Measurements from ENCODE around the gene TRPT1.

The TRPT1 gene

DNA sequence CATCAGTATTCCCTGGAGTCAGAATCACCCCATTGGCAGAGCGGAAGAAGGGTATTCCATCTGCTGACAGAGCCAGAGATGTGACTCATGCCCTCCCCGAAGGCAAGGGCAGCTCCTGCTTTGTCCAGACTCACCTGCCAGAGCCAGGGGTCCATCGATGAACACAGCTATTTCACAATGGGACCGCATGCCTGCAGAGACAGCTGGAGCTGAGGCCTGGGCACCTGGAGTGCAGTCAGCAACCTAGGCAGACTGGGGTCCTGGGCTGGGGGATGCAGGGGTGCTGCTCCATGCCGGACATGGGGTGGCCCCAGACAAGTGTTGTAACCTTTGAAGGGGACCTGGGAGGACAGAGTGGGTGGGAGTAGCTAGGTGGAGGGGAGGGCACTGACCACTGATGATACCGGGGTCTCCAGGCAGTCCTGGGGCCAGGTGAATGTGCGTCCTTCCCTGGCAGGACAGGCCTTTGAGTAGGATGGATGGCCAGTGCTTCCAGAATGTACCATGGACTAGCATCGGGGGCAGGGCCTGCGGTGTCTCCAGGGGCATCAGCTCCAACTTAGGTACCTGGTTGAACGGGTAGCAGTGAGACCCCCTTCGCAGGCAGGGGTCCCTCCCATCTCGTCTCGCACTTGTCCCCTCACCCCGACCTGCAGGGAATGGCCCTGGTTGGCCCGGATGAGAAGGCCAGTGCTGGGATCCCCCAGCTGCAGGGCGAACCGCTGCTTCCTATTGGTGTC lies 1.7 kb downstream of the TRPT1 start:
- H3K4me3 ChIP-seq (ENCODE audit: low read length in 2 of 2) = peak overlapping the region in 1 of 2 donors; percentile 3
- peaks cover 10 to 27% of the 10 kb centered on the region in 2 donors for H3K36me3 ChIP-seq (replicated peaks in 1 of 2; ENCODE audit: control insufficient read depth in 2 of 2, insufficient read depth in 2 of 2, low read length in 2 of 2)
- H4K8ac ChIP-seq (ENCODE audit: low read depth, low read length) = no peak overlapping the region
- H3K23ac ChIP-seq (ENCODE audit: low read depth, low read length, poor library complexity) = peak overlapping the region; percentile 29
- peaks cover 11 to 17% of the 10 kb centered on the region in 2 donors for H3K4me1 ChIP-seq (ENCODE audit: control insufficient read depth in 2 of 2, insufficient read depth in 1 of 2, low read depth in 1 of 2, low read length in 2 of 2)
- H3K4ac ChIP-seq (ENCODE audit: low read length) = no peak overlapping the region
- no peak overlapping the region for H3K27ac ChIP-seq (replicated peaks; ENCODE audit: low read length)
- H2BK15ac ChIP-seq (ENCODE audit: low read length) = no peak overlapping the region
- H2AFZ ChIP-seq (ENCODE audit: low read length) = no peak overlapping the region
- no peak overlapping the region for H2BK12ac ChIP-seq (ENCODE audit: low read length)
- no peaks in the 10 kb centered on the region for H3K9me3 ChIP-seq (replicated peaks in 1 of 2; ENCODE audit: control insufficient read depth in 2 of 2, insufficient read depth in 1 of 2, low read depth in 1 of 2, low read length in 2 of 2)
- no peak overlapping the region for H4K91ac ChIP-seq (ENCODE audit: low read depth, low read length, poor library complexity)
- H3K79me1 ChIP-seq (ENCODE audit: low read depth, low read length) = peaks cover 7% of the 10 kb centered on the region
- no peaks in the 10 kb centered on the region for H3K27me3 ChIP-seq (ENCODE audit: control insufficient read depth in 3 of 3, insufficient read depth in 3 of 3, low read depth in 1 of 3, low read length in 3 of 3)
- H2AK5ac ChIP-seq (ENCODE audit: low read depth, low read length) = no peak overlapping the region
- no peak overlapping the region for H2BK120ac ChIP-seq (ENCODE audit: low read depth, low read length)
- no CpG with 5 or more reads among the region's 17 CpGs for WGBS, 2 donors (ENCODE audit: extremely low coverage in 2 of 2, insufficient read length in 2 of 2, insufficient replicate concordance in 1 of 2)
- no peak overlapping the region for H3K18ac ChIP-seq (ENCODE audit: low read length)
- H3K14ac ChIP-seq (ENCODE audit: low read length) = no peak overlapping the region
- no peak for DNase-seq (ENCODE audit: low spot score)
- H2BK5ac ChIP-seq (ENCODE audit: low read length) = no peak overlapping the region
- no peak overlapping the region for H3K9ac ChIP-seq (ENCODE audit: low read depth, low read length, poor library complexity)
- no peak overlapping the region for H3K4me2 ChIP-seq (ENCODE audit: insufficient read depth, low read length, poor library complexity, severe bottlenecking)

DNA sequence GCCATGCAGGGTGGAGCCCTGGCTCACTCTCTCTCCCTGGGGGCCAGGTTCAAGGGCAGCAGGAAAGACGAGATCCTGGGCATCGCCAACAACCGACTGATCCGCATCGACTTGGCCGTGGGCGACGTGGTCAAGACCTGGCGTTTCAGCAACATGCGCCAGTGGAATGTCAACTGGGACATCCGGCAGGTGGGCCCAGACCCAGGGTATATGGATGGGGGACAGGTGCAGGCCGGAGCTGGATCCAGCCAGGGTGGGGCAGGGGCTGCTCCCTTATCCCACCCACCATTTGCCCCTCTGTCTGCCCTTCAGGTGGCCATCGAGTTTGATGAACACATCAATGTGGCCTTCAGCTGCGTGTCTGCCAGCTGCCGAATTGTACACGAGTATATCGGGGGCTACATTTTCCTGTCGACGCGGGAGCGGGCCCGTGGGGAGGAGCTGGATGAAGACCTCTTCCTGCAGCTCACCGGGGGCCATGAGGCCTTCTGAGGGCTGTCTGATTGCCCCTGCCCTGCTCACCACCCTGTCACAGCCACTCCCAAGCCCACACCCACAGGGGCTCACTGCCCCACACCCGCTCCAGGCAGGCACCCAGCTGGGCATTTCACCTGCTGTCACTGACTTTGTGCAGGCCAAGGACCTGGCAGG lies 2.9 kb downstream of the TRPT1 start:
- Histone ChIP-seq H3K27me3 (ENCODE audit: control insufficient read depth in 3 of 3, insufficient read depth in 3 of 3, low read depth in 1 of 3, low read length in 3 of 3) (no peaks in the 10 kb centered on the region), H2BK12ac (ENCODE audit: low read length) (no peak overlapping the region), H2AFZ (ENCODE audit: low read length) (no peak overlapping the region), H2BK15ac (ENCODE audit: low read length) (no peak overlapping the region), H3K18ac (ENCODE audit: low read length) (no peak overlapping the region), H3K4me1 (ENCODE audit: control insufficient read depth in 2 of 2, insufficient read depth in 1 of 2, low read depth in 1 of 2, low read length in 2 of 2) (peaks cover 11 to 17% of the 10 kb centered on the region in 2 donors), H3K79me1 (ENCODE audit: low read depth, low read length) (peaks cover 7% of the 10 kb centered on the region), H3K4ac (ENCODE audit: low read length) (no peak overlapping the region), H2BK5ac (ENCODE audit: low read length) (no peak overlapping the region), H4K8ac (ENCODE audit: low read depth, low read length) (no peak overlapping the region), H3K23ac (ENCODE audit: low read depth, low read length, poor library complexity) (no peak overlapping the region), H3K27ac (replicated peaks; ENCODE audit: low read length) (no peak overlapping the region), H3K36me3 (replicated peaks in 1 of 2; ENCODE audit: control insufficient read depth in 2 of 2, insufficient read depth in 2 of 2, low read length in 2 of 2) (peaks cover 10 to 27% of the 10 kb centered on the region in 2 donors), H2BK120ac (ENCODE audit: low read depth, low read length) (no peak overlapping the region), H3K4me2 (ENCODE audit: insufficient read depth, low read length, poor library complexity, severe bottlenecking) (no peak overlapping the region), H2AK5ac (ENCODE audit: low read depth, low read length) (no peak overlapping the region), H3K9ac (ENCODE audit: low read depth, low read length, poor library complexity) (peak overlapping the region; percentile 15), H4K91ac (ENCODE audit: low read depth, low read length, poor library complexity) (no peak overlapping the region), H3K4me3 (ENCODE audit: low read length in 2 of 2) (no peak overlapping the region), H3K14ac (ENCODE audit: low read length) (no peak overlapping the region), H3K9me3 (replicated peaks in 1 of 2; ENCODE audit: control insufficient read depth in 2 of 2, insufficient read depth in 1 of 2, low read depth in 1 of 2, low read length in 2 of 2) (no peaks in the 10 kb centered on the region)
- WGBS, 2 donors (ENCODE audit: extremely low coverage in 2 of 2, insufficient read length in 2 of 2, insufficient replicate concordance in 1 of 2) = no CpG with 5 or more reads among the region's 24 CpGs
- no peak for DNase-seq (ENCODE audit: low spot score)

DNA sequence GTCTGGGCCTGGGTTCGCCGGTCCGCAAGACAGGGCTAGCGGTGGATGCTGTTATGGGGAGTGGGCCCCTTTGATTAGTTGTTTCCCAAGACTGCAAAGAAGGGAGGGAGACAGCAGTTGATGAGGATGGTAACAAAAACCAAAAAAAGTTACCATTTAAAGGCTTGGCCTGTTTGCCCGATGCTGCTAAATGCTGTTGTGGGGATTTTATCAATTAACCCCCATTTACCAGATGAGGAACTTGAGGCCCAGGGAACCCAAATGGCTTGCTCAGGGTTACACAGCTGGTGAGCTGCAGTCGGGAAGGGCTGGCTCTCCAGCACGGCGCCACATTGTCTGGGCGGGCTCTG lies 3.4 kb downstream of the TRPT1 start:
- Histone ChIP-seq H3K23ac (ENCODE audit: low read depth, low read length, poor library complexity) (no peak overlapping the region), H4K8ac (ENCODE audit: low read depth, low read length) (no peak overlapping the region), H3K79me1 (ENCODE audit: low read depth, low read length) (peaks cover 7% of the 10 kb centered on the region), H3K27me3 (ENCODE audit: control insufficient read depth in 3 of 3, insufficient read depth in 3 of 3, low read depth in 1 of 3, low read length in 3 of 3) (no peaks in the 10 kb centered on the region), H3K4me2 (ENCODE audit: insufficient read depth, low read length, poor library complexity, severe bottlenecking) (no peak overlapping the region), H4K91ac (ENCODE audit: low read depth, low read length, poor library complexity) (no peak overlapping the region), H3K14ac (ENCODE audit: low read length) (no peak overlapping the region), H3K36me3 (replicated peaks in 1 of 2; ENCODE audit: control insufficient read depth in 2 of 2, insufficient read depth in 2 of 2, low read length in 2 of 2) (peaks cover 10 to 27% of the 10 kb centered on the region in 2 donors), H3K4me1 (ENCODE audit: control insufficient read depth in 2 of 2, insufficient read depth in 1 of 2, low read depth in 1 of 2, low read length in 2 of 2) (peaks cover 11 to 17% of the 10 kb centered on the region in 2 donors), H2BK120ac (ENCODE audit: low read depth, low read length) (no peak overlapping the region), H2BK5ac (ENCODE audit: low read length) (no peak overlapping the region), H2AK5ac (ENCODE audit: low read depth, low read length) (no peak overlapping the region), H3K4ac (ENCODE audit: low read length) (no peak overlapping the region), H2BK12ac (ENCODE audit: low read length) (no peak overlapping the region), H3K27ac (replicated peaks; ENCODE audit: low read length) (no peak overlapping the region), H3K18ac (ENCODE audit: low read length) (no peak overlapping the region), H2AFZ (ENCODE audit: low read length) (no peak overlapping the region), H3K4me3 (ENCODE audit: low read length in 2 of 2) (no peak overlapping the region), H3K9me3 (replicated peaks in 1 of 2; ENCODE audit: control insufficient read depth in 2 of 2, insufficient read depth in 1 of 2, low read depth in 1 of 2, low read length in 2 of 2) (no peaks in the 10 kb centered on the region), H3K9ac (ENCODE audit: low read depth, low read length, poor library complexity) (no peak overlapping the region), H2BK15ac (ENCODE audit: low read length) (no peak overlapping the region)
- DNase-seq (ENCODE audit: low spot score) = no peak
- WGBS, 2 donors (ENCODE audit: extremely low coverage in 2 of 2, insufficient read length in 2 of 2, insufficient replicate concordance in 1 of 2) = no CpG with 5 or more reads among the region's 9 CpGs

DNA sequence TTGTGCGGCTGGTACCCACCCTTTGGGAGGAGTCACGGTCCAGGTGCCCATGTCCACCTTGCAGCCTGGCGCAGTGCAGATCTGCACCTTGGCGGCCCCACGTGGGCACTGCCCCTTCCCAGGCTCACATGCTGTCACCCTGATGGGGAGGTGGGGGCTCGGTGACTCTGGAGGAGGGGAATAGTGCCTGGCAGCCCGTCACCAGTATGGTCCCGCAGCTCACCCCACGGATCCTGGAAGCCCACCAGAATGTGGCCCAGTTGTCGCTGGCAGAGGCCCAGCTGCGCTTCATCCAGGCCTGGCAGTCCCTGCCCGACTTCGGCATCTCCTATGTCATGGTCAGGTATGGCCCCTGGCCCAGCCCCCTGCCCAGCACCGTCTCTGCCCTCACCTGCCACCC lies 5.2 kb downstream of the TRPT1 start:
- H2BK5ac ChIP-seq (ENCODE audit: low read length) = no peak overlapping the region
- no peak for DNase-seq (ENCODE audit: low spot score)

More for the DNA sequence above, 5.2 kb downstream of the TRPT1 start:
- no peak overlapping the region for H3K4ac ChIP-seq (ENCODE audit: low read length)
- no peak overlapping the region for H2BK120ac ChIP-seq (ENCODE audit: low read depth, low read length)
- H2AK5ac ChIP-seq (ENCODE audit: low read depth, low read length) = no peak overlapping the region
- peak overlapping the region; percentile 33 for H2BK12ac ChIP-seq (ENCODE audit: low read length)
- no peak overlapping the region for H3K9ac ChIP-seq (ENCODE audit: low read depth, low read length, poor library complexity)
- H3K23ac ChIP-seq (ENCODE audit: low read depth, low read length, poor library complexity) = no peak overlapping the region
- H3K4me2 ChIP-seq (ENCODE audit: insufficient read depth, low read length, poor library complexity, severe bottlenecking) = no peak overlapping the region
- H3K9me3 ChIP-seq (replicated peaks in 1 of 2; ENCODE audit: control insufficient read depth in 2 of 2, insufficient read depth in 1 of 2, low read depth in 1 of 2, low read length in 2 of 2) = no peaks in the 10 kb centered on the region
- H3K4me1 ChIP-seq (ENCODE audit: control insufficient read depth in 2 of 2, insufficient read depth in 1 of 2, low read depth in 1 of 2, low read length in 2 of 2) = peaks cover 5 to 7% of the 10 kb centered on the region in 2 donors
- H3K79me1 ChIP-seq (ENCODE audit: low read depth, low read length) = peaks cover 4% of the 10 kb centered on the region
- H2AFZ ChIP-seq (ENCODE audit: low read length) = no peak overlapping the region
- H3K27me3 ChIP-seq (ENCODE audit: control insufficient read depth in 3 of 3, insufficient read depth in 3 of 3, low read depth in 1 of 3, low read length in 3 of 3) = no peaks in the 10 kb centered on the region
- peaks cover 10 to 27% of the 10 kb centered on the region in 2 donors for H3K36me3 ChIP-seq (replicated peaks in 1 of 2; ENCODE audit: control insufficient read depth in 2 of 2, insufficient read depth in 2 of 2, low read length in 2 of 2)
- no peak overlapping the region for H2BK15ac ChIP-seq (ENCODE audit: low read length)
- no peak overlapping the region for H3K4me3 ChIP-seq (ENCODE audit: low read length in 2 of 2)
- H3K18ac ChIP-seq (ENCODE audit: low read length) = no peak overlapping the region
- no peak overlapping the region for H4K8ac ChIP-seq (ENCODE audit: low read depth, low read length)
- H3K14ac ChIP-seq (ENCODE audit: low read length) = no peak overlapping the region
- H4K91ac ChIP-seq (ENCODE audit: low read depth, low read length, poor library complexity) = no peak overlapping the region
- no CpG with 5 or more reads among the region's 14 CpGs for WGBS, 2 donors (ENCODE audit: extremely low coverage in 2 of 2, insufficient read length in 2 of 2, insufficient replicate concordance in 1 of 2)
- no peak overlapping the region for H3K27ac ChIP-seq (replicated peaks; ENCODE audit: low read length)
